Stimulated activated CD8-positive, alpha-beta memory T cell treated with anti-CD3 and anti-CD28 coated beads, Interleukin-15, amount 100 ng/mL, for 48 hours (primary cell): ENCODE data around the gene CABP4.
A peak's percentile ranks its signal among the peaks of the same experiment; 100 is the strongest.
"Not testable (repeated sequence)": the region's sequence is repeated elsewhere in the genome, so short reads cannot be mapped to it uniquely, and the experiment has no call there.

Experiments used
- DNase-seq, 2 donors: peaks; one replicate each; pipeline ENCODE4 v3.0.0-alpha.2; 2020; ENCODE audit warnings: low read depth in 2 of 2

CABP4 gene

GRCh38 chr11:67419325-67420049 lies 35.7 kb upstream of the CABP4 start:
- DNase-seq = no peak

GRCh38 chr11:67420147-67420645 lies 35.0 kb upstream of the CABP4 start:
- no peak for DNase-seq

- peak; percentile 97 to 99 for DNase-seq
Observed at GRCh38 chr11:67420646-67421429, 34.3 kb upstream of the CABP4 start.

GRCh38 chr11:67421430-67422031 lies 33.6 kb upstream of the CABP4 start:
- DNase-seq = no peak

GRCh38 chr11:67422891-67423290 lies 32.3 kb upstream of the CABP4 start:
- DNase-seq = no peak

- DNase-seq = no peak
Observed at GRCh38 chr11:67423466-67423865, 31.7 kb upstream of the CABP4 start.

GRCh38 chr11:67423891-67424613 lies 31.1 kb upstream of the CABP4 start:
- DNase-seq = no peak

- DNase-seq = not testable (repeated sequence)
Observed at GRCh38 chr11:67427364-67427859, 27.7 kb upstream of the CABP4 start.

- DNase-seq = peak; percentile 97 to 98
Observed at GRCh38 chr11:67428052-67429001, 26.8 kb upstream of the CABP4 start, which contains the start of gene RPS6KB2. Gene RPS6KB2 (plus strand): TSS chr11:67428494. CDS start chr11:67428546, 52 bp downstream.

- no peak for DNase-seq
Observed at GRCh38 chr11:67429038-67429668, 26.0 kb upstream of the CABP4 start.

- no peak for DNase-seq
Observed at GRCh38 chr11:67429722-67430121, 25.4 kb upstream of the CABP4 start.

GRCh38 chr11:67431346-67432249 lies 23.6 kb upstream of the CABP4 start:
- DNase-seq = no peak

GRCh38 chr11:67432655-67433349 lies 22.4 kb upstream of the CABP4 start:
- DNase-seq = no peak

- no peak for DNase-seq
Observed at GRCh38 chr11:67433536-67434394, 21.4 kb upstream of the CABP4 start.

- no peak for DNase-seq
Observed at GRCh38 chr11:67434395-67434881, 20.7 kb upstream of the CABP4 start.

- DNase-seq = no peak
Observed at GRCh38 chr11:67435031-67435726, 20.0 kb upstream of the CABP4 start.
